GM23338 (cell line): Measurements from ENCODE around the gene PLCD4. TPM values are rescaled to one million over a fixed set of nuclear protein-coding genes. Genes with fewer than 3 reads are reported as not detected.

Source experiments
- ATAC-seq: fragments of 200-7000 bp; cut with Tn5 transposase; 3 replicates; pipeline ENCODE4 v1.9.1; 2020
- DNase-seq: peaks from one replicate; pipeline ENCODE4 v3.0.0-alpha.2; 2015; ENCODE audit warnings: low spot score
- H2AFZ ChIP-seq: fragments of 200-600 bp; sonication (generic); 2 replicates; pipeline ENCODE4 v1.8.0; 2016; ENCODE audit warnings: antibody characterized with exemption, mild to moderate bottlenecking, moderate library complexity
- H3F3A ChIP-seq: fragments of 200-600 bp; sonication (generic); replicated peaks from 2 replicates; pipeline ENCODE4 v1.8.0; 2017; ENCODE audit warnings: antibody characterized with exemption, mixed run types, low read depth
- H3K27ac ChIP-seq: fragments of 200-600 bp; sonication (generic); 2 replicates; pipeline ENCODE4 v1.6.1; 2016; ENCODE audit warnings: low read depth
- H3K27me3 ChIP-seq: fragments of 200-600 bp; sonication (generic); 2 replicates; pipeline ENCODE4 v1.8.0; 2016; ENCODE audit warnings: mild to moderate bottlenecking, mixed run types, moderate library complexity; ENCODE audit not compliant: insufficient read depth
- H3K36me3 ChIP-seq: fragments of 200-600 bp; sonication (generic); 2 replicates; pipeline ENCODE4 v1.8.0; 2016; ENCODE audit warnings: mild to moderate bottlenecking; ENCODE audit not compliant: insufficient read depth
- H3K4me1 ChIP-seq: fragments of 200-600 bp; sonication (generic); 2 replicates; pipeline ENCODE4 v1.8.0; 2016; ENCODE audit warnings: mild to moderate bottlenecking, moderate library complexity; ENCODE audit not compliant: insufficient read depth
- H3K4me2 ChIP-seq: fragments of 200-600 bp; sonication (generic); 2 replicates; pipeline ENCODE4 v1.7.1; 2017; ENCODE audit warnings: mixed run types
- H3K4me3 ChIP-seq: fragments of 200-600 bp; sonication (generic); 2 replicates; pipeline ENCODE4 v1.6.1; 2016; ENCODE audit warnings: mixed run types
- H3K79me2 ChIP-seq: fragments of 200-600 bp; sonication (generic); replicated peaks from 2 replicates; pipeline ENCODE4 v1.8.0; 2017; ENCODE audit warnings: mild to moderate bottlenecking; ENCODE audit not compliant: insufficient read depth
- H3K9me2 ChIP-seq: fragments of 200-600 bp; sonication (generic); 2 replicates; pipeline ENCODE4 v1.8.0; 2017; ENCODE audit not compliant: insufficient read depth
- H4K20me1 ChIP-seq: fragments of 200-600 bp; sonication (generic); replicated peaks from 2 replicates; pipeline ENCODE4 v1.8.0; 2017; ENCODE audit warnings: mild to moderate bottlenecking; ENCODE audit not compliant: insufficient read depth
- H3K27ac Mint-ChIP-seq: 2 replicates; pipeline ENCODE4 v1.8.0; 2020; ENCODE audit warnings: inconsistent platforms, mild to moderate bottlenecking, moderate library complexity, mixed read lengths
- H3K27me3 Mint-ChIP-seq: 3 replicates; pipeline ENCODE4 v1.8.0; 2022; ENCODE audit warnings: low read depth, mild to moderate bottlenecking, moderate library complexity, mixed read lengths, inconsistent platforms; ENCODE audit not compliant: insufficient read depth, poor library complexity
- H3K36me3 Mint-ChIP-seq: 3 replicates; pipeline ENCODE4 v1.8.0; 2021; ENCODE audit warnings: low read depth, mild to moderate bottlenecking, inconsistent platforms, moderate library complexity, mixed read lengths
- H3K4me1 Mint-ChIP-seq: 3 replicates; pipeline ENCODE4 v1.8.0; 2020; ENCODE audit warnings: mild to moderate bottlenecking, inconsistent platforms, mixed read lengths
- H3K4me3 Mint-ChIP-seq: 3 replicates; pipeline ENCODE4 v1.8.0; 2021; ENCODE audit warnings: moderate library complexity, mild to moderate bottlenecking, inconsistent platforms, mixed read lengths
- H3K9me3 Mint-ChIP-seq: 3 replicates; pipeline ENCODE4 v1.8.0; 2020; ENCODE audit warnings: moderate library complexity, mild to moderate bottlenecking, inconsistent platforms, mixed read lengths
- CREB1 ChIP-seq: fragments of 250-450 bp; sonication (Bioruptor Pico); IDR thresholded peaks from 2 replicates; pipeline ENCODE4 v1.5.0; 2020; ENCODE audit warnings: low read depth, mild to moderate bottlenecking, moderate library complexity
- EZH2 ChIP-seq: fragments of 200-600 bp; sonication (generic); IDR thresholded peaks from one replicate; pipeline ENCODE4 v1.8.0; 2017; ENCODE audit warnings: antibody characterized with exemption, mild to moderate bottlenecking, low read depth; ENCODE audit not compliant: unreplicated experiment
- EZH2phosphoT487 ChIP-seq: fragments of 200-600 bp; sonication (generic); IDR thresholded peaks from one replicate; pipeline ENCODE4 v1.8.1; 2018; ENCODE audit warnings: antibody characterized with exemption; ENCODE audit not compliant: unreplicated experiment
- NANOG ChIP-seq: IDR thresholded peaks from 2 replicates; pipeline ENCODE4 v1.6.1; 2016; ENCODE audit warnings: antibody characterized with exemption, borderline replicate concordance
- POLR2AphosphoS5 ChIP-seq: IDR thresholded peaks from 2 replicates; pipeline ENCODE4 v1.6.1; 2016; ENCODE audit warnings: antibody characterized with exemption, low read depth
- STAT1 ChIP-seq: IDR thresholded peaks from one replicate; pipeline ENCODE4 v1.6.1; 2016; ENCODE audit warnings: antibody characterized with exemption; ENCODE audit not compliant: unreplicated experiment
- ZNF114 ChIP-seq: fragments of 250-450 bp; sonication (Bioruptor Pico); IDR thresholded peaks from 2 replicates; pipeline ENCODE4 v1.5.0; 2020; ENCODE audit warnings: mild to moderate bottlenecking, moderate library complexity
- ZNF331 ChIP-seq: fragments of 250-450 bp; sonication (Bioruptor Pico); IDR thresholded peaks from 2 replicates; pipeline ENCODE4 v1.5.0; 2020; ENCODE audit warnings: low read depth, mild to moderate bottlenecking, moderate library complexity
- polyA plus RNA-seq: library from polyadenylated mRNA; unstranded; fragments of >200 nt; fragmentation: Nextera tagmentation; extraction: Ambion mirVana; gene quantifications from 2 replicates; pipeline ENCODE4 v1.2.1, GENCODE V29; 2016
- total RNA-seq: library from RNA; depleted of rRNA; stranded (reverse); fragments of >200 nt; shearing (Covaris generic); gene quantifications from 2 replicates; pipeline ENCODE4 v1.2.3, GENCODE V29; 2014
- TF ChIP-seq, protein P1 (sequence below): IDR thresholded peaks from 2 replicates; pipeline ENCODE4 v1.6.1; 2016; ENCODE audit warnings: antibody characterized with exemption
- TF ChIP-seq, protein P2 (sequence below): IDR thresholded peaks from one replicate; pipeline ENCODE4 v1.6.1; 2018; ENCODE audit warnings: antibody characterized with exemption; ENCODE audit not compliant: unreplicated experiment
- TF ChIP-seq, protein P3 (sequence below): fragments of 250-450 bp; sonication (Bioruptor Pico); IDR thresholded peaks from 2 replicates; pipeline ENCODE4 v1.5.0; 2020; ENCODE audit warnings: mild to moderate bottlenecking, moderate library complexity

PLCD4 gene
- total and polyA plus RNA-seq, 2 experiments from 2014 or later, result 0.80 to 1.3 TPM

DNA sequence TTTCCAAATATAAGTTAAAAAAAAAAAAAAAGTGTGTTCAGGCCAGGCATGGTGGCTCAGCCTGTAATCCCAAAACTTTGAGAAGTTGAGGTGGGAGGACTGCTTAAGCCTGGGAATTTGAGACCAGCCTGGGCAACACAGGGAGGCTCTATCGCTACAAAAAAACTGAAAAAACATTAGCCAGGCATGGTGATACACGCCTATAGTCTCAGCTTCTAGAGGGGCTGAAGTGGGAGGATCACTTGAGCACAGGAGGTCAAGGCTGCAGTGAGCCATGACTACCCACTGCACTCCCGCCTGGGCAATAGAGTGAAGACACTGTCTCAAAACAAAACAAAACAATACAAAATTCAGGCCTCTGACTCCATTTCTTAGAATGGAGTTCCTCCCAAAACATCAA, 48.7 kb upstream of the PLCD4 start:
- Histone ChIP-seq H3K9me2 (no peaks in the 10 kb centered on the region), H3K27me3 (no peaks in the 10 kb centered on the region), H3F3A (no peaks in the 10 kb centered on the region; the same call in 1 of the 2 replicates), H3K79me2 (peaks cover 28% of the 10 kb centered on the region), H4K20me1 (peaks cover 11% of the 10 kb centered on the region), H3K4me3 (no peak overlapping the region), H2AFZ (no peak overlapping the region), H3K27ac (0 out of 2 replicates have a peak overlapping the region, but pooled peaks have one; percentile 18), H3K4me1 (peaks cover 23% of the 10 kb centered on the region), H3K4me2 (no peak overlapping the region), H3K36me3 (peaks cover 28% of the 10 kb centered on the region; the same call in 1 of the 2 replicates)
- DNase-seq (no peak), ATAC-seq (no peak)
- no peak overlapping the region for H3K4me3 Mint-ChIP-seq
- peaks cover 3% of the 10 kb centered on the region for H3K27me3 Mint-ChIP-seq
- peaks cover 17% of the 10 kb centered on the region for H3K4me1 Mint-ChIP-seq
- peaks cover 55% of the 10 kb centered on the region for H3K36me3 Mint-ChIP-seq
- no peaks in the 10 kb centered on the region for H3K9me3 Mint-ChIP-seq
- H3K27ac Mint-ChIP-seq, result peak overlapping the region; percentile 16; the same call in 1 of the 2 replicates
- TF ChIP-seq EZH2phosphoT487 (no peak), NANOG (no peak), CREB1 (CRISPR knock-in tag) (no peak), ZNF114 (no peak), STAT1 (no peak), EZH2 (no peak), POLR2AphosphoS5 (no peak), ZNF331 (CRISPR knock-in tag) (no peak)
- TF ChIP-seq, protein P1, sequence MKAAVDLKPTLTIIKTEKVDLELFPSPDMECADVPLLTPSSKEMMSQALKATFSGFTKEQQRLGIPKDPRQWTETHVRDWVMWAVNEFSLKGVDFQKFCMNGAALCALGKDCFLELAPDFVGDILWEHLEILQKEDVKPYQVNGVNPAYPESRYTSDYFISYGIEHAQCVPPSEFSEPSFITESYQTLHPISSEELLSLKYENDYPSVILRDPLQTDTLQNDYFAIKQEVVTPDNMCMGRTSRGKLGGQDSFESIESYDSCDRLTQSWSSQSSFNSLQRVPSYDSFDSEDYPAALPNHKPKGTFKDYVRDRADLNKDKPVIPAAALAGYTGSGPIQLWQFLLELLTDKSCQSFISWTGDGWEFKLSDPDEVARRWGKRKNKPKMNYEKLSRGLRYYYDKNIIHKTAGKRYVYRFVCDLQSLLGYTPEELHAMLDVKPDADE, result no peak
- TF ChIP-seq, protein P2, sequence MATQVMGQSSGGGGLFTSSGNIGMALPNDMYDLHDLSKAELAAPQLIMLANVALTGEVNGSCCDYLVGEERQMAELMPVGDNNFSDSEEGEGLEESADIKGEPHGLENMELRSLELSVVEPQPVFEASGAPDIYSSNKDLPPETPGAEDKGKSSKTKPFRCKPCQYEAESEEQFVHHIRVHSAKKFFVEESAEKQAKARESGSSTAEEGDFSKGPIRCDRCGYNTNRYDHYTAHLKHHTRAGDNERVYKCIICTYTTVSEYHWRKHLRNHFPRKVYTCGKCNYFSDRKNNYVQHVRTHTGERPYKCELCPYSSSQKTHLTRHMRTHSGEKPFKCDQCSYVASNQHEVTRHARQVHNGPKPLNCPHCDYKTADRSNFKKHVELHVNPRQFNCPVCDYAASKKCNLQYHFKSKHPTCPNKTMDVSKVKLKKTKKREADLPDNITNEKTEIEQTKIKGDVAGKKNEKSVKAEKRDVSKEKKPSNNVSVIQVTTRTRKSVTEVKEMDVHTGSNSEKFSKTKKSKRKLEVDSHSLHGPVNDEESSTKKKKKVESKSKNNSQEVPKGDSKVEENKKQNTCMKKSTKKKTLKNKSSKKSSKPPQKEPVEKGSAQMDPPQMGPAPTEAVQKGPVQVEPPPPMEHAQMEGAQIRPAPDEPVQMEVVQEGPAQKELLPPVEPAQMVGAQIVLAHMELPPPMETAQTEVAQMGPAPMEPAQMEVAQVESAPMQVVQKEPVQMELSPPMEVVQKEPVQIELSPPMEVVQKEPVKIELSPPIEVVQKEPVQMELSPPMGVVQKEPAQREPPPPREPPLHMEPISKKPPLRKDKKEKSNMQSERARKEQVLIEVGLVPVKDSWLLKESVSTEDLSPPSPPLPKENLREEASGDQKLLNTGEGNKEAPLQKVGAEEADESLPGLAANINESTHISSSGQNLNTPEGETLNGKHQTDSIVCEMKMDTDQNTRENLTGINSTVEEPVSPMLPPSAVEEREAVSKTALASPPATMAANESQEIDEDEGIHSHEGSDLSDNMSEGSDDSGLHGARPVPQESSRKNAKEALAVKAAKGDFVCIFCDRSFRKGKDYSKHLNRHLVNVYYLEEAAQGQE, result no peak
- TF ChIP-seq, protein P3, sequence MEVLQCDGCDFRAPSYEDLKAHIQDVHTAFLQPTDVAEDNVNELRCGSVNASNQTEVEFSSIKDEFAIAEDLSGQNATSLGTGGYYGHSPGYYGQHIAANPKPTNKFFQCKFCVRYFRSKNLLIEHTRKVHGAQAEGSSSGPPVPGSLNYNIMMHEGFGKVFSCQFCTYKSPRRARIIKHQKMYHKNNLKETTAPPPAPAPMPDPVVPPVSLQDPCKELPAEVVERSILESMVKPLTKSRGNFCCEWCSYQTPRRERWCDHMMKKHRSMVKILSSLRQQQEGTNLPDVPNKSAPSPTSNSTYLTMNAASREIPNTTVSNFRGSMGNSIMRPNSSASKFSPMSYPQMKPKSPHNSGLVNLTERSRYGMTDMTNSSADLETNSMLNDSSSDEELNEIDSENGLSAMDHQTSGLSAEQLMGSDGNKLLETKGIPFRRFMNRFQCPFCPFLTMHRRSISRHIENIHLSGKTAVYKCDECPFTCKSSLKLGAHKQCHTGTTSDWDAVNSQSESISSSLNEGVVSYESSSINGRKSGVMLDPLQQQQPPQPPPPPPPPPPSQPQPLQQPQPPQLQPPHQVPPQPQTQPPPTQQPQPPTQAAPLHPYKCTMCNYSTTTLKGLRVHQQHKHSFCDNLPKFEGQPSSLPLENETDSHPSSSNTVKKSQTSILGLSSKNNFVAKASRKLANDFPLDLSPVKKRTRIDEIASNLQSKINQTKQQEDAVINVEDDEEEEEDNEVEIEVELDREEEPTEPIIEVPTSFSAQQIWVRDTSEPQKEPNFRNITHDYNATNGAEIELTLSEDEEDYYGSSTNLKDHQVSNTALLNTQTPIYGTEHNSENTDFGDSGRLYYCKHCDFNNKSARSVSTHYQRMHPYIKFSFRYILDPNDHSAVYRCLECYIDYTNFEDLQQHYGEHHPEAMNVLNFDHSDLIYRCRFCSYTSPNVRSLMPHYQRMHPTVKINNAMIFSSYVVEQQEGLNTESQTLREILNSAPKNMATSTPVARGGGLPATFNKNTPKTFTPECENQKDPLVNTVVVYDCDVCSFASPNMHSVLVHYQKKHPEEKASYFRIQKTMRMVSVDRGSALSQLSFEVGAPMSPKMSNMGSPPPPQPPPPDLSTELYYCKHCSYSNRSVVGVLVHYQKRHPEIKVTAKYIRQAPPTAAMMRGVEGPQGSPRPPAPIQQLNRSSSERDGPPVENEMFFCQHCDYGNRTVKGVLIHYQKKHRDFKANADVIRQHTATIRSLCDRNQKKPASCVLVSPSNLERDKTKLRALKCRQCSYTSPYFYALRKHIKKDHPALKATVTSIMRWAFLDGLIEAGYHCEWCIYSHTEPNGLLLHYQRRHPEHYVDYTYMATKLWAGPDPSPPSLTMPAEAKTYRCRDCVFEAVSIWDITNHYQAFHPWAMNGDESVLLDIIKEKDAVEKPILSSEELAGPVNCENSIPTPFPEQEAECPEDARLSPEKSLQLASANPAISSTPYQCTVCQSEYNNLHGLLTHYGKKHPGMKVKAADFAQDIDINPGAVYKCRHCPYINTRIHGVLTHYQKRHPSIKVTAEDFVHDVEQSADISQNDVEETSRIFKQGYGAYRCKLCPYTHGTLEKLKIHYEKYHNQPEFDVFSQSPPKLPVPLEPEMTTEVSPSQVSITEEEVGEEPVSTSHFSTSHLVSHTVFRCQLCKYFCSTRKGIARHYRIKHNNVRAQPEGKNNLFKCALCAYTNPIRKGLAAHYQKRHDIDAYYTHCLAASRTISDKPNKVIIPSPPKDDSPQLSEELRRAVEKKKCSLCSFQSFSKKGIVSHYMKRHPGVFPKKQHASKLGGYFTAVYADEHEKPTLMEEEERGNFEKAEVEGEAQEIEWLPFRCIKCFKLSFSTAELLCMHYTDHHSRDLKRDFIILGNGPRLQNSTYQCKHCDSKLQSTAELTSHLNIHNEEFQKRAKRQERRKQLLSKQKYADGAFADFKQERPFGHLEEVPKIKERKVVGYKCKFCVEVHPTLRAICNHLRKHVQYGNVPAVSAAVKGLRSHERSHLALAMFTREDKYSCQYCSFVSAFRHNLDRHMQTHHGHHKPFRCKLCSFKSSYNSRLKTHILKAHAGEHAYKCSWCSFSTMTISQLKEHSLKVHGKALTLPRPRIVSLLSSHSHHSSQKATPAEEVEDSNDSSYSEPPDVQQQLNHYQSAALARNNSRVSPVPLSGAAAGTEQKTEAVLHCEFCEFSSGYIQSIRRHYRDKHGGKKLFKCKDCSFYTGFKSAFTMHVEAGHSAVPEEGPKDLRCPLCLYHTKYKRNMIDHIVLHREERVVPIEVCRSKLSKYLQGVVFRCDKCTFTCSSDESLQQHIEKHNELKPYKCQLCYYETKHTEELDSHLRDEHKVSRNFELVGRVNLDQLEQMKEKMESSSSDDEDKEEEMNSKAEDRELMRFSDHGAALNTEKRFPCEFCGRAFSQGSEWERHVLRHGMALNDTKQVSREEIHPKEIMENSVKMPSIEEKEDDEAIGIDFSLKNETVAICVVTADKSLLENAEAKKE (CRISPR knock-in tag), result no peak
